Measurements from ENCODE around the gene CACNA1A.

Gene CACNA1A

DNA sequence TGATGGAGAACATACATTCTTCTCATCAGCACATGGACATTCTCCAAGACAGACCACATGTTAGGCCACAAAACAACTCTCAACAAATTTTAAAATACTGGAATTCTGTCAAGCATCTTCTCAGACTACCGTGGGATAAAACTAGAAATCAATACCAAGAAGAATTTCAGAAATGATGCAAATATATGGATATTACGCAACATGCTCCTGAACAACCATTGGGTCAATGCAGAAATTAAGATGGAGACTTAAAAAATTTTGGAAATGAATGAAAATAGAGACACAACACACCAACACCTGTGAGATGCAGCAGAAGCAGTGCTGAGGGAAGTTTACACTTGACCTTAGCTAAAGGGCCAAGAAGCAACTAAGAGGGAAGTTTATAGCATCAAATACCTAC lies 162.8 kb downstream of the CACNA1A start:
- peak; percentile 54 for DNase-seq (ENCODE audit: low read depth)
- TF ChIP-seq, protein P1, sequence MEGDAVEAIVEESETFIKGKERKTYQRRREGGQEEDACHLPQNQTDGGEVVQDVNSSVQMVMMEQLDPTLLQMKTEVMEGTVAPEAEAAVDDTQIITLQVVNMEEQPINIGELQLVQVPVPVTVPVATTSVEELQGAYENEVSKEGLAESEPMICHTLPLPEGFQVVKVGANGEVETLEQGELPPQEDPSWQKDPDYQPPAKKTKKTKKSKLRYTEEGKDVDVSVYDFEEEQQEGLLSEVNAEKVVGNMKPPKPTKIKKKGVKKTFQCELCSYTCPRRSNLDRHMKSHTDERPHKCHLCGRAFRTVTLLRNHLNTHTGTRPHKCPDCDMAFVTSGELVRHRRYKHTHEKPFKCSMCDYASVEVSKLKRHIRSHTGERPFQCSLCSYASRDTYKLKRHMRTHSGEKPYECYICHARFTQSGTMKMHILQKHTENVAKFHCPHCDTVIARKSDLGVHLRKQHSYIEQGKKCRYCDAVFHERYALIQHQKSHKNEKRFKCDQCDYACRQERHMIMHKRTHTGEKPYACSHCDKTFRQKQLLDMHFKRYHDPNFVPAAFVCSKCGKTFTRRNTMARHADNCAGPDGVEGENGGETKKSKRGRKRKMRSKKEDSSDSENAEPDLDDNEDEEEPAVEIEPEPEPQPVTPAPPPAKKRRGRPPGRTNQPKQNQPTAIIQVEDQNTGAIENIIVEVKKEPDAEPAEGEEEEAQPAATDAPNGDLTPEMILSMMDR (conservative IDR thresholded peaks at IDR 0.05; ENCODE audit: low read length): no peak
- H3K4me3 ChIP-seq (ENCODE audit: low read length): no peak overlapping the region

DNA sequence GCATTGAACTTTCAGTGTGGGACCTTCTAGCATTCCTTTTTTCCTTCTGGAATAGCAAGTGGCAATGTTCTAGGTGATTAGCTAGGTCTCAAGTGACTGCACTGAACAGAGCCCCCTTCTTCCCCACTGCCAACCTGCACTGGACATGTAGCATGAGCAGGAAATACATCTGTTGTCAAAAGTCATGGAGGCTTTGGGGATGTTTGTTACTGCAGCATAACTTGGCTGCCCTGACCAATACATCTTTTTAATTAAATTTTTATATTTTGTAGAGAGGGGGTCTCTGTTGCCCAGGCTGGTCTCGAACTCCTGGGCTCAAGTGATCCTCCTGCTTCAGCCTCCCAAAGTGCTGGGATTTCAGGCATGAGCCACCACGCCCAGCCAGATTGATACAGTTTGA lies 163.6 kb downstream of the CACNA1A start:
- DNase-seq (ENCODE audit: low read depth): no peak
- H3K4me3 ChIP-seq (ENCODE audit: low read length): no peak overlapping the region
- TF ChIP-seq, protein P1 (conservative IDR thresholded peaks at IDR 0.05; ENCODE audit: low read length): no peak

DNA sequence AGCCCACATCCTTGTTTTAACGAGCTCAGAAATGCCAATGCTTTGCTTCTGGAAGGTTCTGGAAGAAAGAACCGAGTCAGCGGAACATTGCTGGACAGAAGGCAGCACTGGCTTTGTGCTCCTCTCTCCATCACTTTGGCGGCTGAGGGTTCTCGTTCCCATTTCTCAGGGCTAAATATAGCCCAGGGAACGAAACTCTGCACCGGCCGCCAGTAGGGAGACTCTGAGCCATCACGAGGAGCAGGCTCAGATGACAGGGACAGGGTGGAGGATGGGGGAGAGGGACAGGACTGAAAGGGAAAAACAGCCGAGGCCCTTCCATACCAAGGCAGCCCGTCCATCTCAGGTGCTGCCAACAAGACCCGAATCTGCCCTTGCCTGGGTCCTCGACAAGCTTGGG lies 166.4 kb downstream of the CACNA1A start:
- TF ChIP-seq, protein P1 (conservative IDR thresholded peaks at IDR 0.05; ENCODE audit: low read length): no peak
- no peak for DNase-seq (ENCODE audit: low read depth)
- no peak overlapping the region for H3K4me3 ChIP-seq (ENCODE audit: low read length)

DNA sequence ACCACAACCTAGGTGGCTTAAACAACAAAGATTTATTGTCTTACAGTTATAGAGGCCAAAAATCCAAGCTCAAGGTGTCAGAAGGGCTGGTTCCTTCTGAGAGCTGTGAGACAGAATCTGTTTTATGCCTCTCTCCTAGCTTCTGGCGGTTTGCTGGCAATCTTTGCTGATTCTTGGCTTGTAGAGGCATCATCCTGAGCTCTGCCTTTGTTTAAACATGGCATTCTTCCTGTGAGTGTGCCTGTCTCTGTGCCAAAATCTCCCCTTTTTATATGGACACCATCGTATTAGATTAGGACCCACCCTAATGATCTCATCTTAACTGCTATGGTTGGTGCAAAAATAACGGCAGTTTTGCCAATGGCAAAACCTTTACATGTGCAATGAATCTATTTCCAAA lies 169.1 kb downstream of the CACNA1A start:
- DNase-seq (ENCODE audit: low read depth): no peak
- TF ChIP-seq, protein P1 (conservative IDR thresholded peaks at IDR 0.05; ENCODE audit: low read length): no peak
- no peak overlapping the region for H3K4me3 ChIP-seq (ENCODE audit: low read length)

DNA sequence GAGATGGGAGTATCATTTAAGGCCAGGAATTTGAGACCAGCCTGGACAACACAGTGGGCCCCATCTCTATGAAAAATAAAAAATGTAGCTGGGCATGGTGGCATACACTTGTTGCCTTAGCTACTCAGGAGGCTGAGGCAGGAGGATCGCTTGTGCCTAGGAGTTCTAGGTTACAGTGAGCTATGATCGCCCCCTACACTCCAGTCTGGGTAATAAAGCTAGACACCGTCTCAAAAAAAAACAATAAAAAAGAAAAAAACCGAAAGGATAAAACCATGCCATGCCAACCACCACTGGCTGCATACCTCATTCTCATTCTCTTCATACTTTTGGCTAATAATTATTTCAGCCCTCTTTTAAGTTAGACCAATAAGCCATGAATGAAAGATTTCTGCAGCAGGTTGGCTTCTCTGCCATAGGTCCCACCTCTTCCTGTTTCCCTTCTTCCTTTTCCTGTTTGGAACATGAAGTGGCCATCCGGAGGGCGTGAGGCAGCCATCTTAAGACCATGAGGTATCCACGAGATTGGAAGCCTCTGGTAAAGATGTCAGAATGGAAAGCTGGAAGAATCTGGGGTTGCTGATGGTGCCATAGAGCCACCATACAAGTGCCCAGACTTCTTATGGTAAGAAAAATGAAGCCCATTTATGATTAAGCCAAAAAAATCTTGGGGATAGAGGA lies 171.3 kb downstream of the CACNA1A start:
- TF ChIP-seq, protein P1 (conservative IDR thresholded peaks at IDR 0.05; ENCODE audit: low read length): no peak; the same call in 1 of the 2 replicates
- H3K4me3 ChIP-seq (ENCODE audit: low read length): no peak overlapping the region
- peak; percentile 33 for DNase-seq (ENCODE audit: low read depth)

DNA sequence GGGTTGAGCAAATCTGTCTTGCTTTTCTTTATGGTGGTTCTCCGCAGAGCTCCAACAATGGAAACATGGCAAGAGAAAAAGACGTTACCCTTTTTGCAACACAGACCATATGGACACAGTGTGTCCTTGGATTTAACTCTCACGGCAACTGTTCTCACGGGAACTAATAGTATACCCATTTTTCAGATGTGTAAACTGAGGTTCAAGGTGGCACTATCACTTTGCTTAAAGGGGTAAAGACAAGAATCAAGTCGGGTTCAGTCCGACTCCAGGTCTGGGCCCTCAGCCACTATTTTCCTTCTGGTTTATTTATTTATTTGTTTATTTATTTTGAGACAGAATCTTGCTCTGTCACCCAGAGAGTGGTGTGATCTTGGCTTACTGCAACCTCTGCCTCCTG lies 176.0 kb downstream of the CACNA1A start:
- no peak for DNase-seq (ENCODE audit: low read depth)
- H3K4me3 ChIP-seq (ENCODE audit: low read length): no peak overlapping the region
- TF ChIP-seq, protein P1 (conservative IDR thresholded peaks at IDR 0.05; ENCODE audit: low read length): no peak

DNA sequence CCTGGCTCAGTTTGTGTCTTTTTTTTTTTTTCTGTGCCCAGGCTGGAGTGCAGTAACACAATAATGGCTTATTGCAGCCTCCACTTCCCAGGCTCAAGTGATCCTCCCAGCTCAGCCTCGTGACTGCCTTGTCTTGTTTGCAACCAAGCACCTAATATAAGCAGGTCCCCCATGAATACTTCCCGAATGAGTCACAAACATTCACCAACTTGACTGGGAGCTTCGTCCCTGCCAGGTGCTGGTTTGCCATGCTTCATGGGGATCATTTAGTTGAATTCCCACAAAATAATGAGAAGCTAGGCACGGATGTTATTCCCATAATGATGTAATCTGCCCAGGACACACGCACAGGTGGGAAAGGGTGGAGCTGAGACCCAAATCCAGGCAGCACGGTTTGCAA lies 176.5 kb downstream of the CACNA1A start:
- TF ChIP-seq, protein P1 (conservative IDR thresholded peaks at IDR 0.05; ENCODE audit: low read length): no peak
- peak; percentile 7 for DNase-seq (ENCODE audit: low read depth)
- no peak overlapping the region for H3K4me3 ChIP-seq (ENCODE audit: low read length)

All from AG10803 (cell line).